Endodermal cell (in vitro differentiated cells): Measurements from ENCODE around the gene SLC25A17. TPM values are rescaled to one million over a fixed set of nuclear protein-coding genes. Genes with fewer than 3 reads are reported as not detected.
"Not testable (repeated sequence)": the region's sequence is repeated elsewhere in the genome, so short reads cannot be mapped to it uniquely, and the experiment has no call there.

Source experiments
- DNase-seq: peaks from one replicate; pipeline ENCODE4 v3.0.0-alpha.2; 2017
- H3K27ac ChIP-seq: 2 replicates; pipeline ENCODE4 v1.5.1; 2013; ENCODE audit warnings: mild to moderate bottlenecking, low read depth, low read length, moderate library complexity
- H3K27me3 ChIP-seq: 2 replicates; pipeline ENCODE4 v1.6.1; 2013; ENCODE audit warnings: mild to moderate bottlenecking, low read length, moderate library complexity; ENCODE audit not compliant: insufficient read depth, control insufficient read depth, poor library complexity, severe bottlenecking
- H3K36me3 ChIP-seq: 2 replicates; pipeline ENCODE4 v1.7.0; 2013; ENCODE audit warnings: mild to moderate bottlenecking, low read length, moderate library complexity; ENCODE audit not compliant: control insufficient read depth, insufficient read depth
- H3K4me1 ChIP-seq: one replicate; pipeline ENCODE4 v1.7.0; 2013; ENCODE audit warnings: low read length; ENCODE audit not compliant: control insufficient read depth, insufficient read depth
- H3K4me3 ChIP-seq: 2 replicates; pipeline ENCODE4 v1.5.1; 2013; ENCODE audit warnings: mild to moderate bottlenecking, low read length, moderate library complexity
- H3K9ac ChIP-seq: 2 replicates; pipeline ENCODE4 v1.6.1; 2013; ENCODE audit warnings: mild to moderate bottlenecking, low read length, moderate library complexity; ENCODE audit not compliant: poor library complexity, severe bottlenecking; ENCODE audit errors: extremely low read depth
- H3K9me3 ChIP-seq: 2 replicates; pipeline ENCODE4 v1.6.1; 2013; ENCODE audit warnings: mild to moderate bottlenecking, low read length, moderate library complexity; ENCODE audit not compliant: control insufficient read depth
- H3K27ac Mint-ChIP-seq: 2 replicates; pipeline ENCODE4 v1.8.0; 2020; ENCODE audit warnings: mixed read lengths
- H3K27me3 Mint-ChIP-seq: 2 replicates; pipeline ENCODE4 v1.8.0; 2021; ENCODE audit warnings: mild to moderate bottlenecking, mixed read lengths; ENCODE audit not compliant: insufficient read depth
- H3K36me3 Mint-ChIP-seq: 2 replicates; pipeline ENCODE4 v1.8.0; 2020; ENCODE audit warnings: low read depth, mixed read lengths
- H3K4me1 Mint-ChIP-seq: 2 replicates; pipeline ENCODE4 v1.8.0; 2020; ENCODE audit warnings: mixed read lengths
- H3K4me3 Mint-ChIP-seq: 2 replicates; pipeline ENCODE4 v1.8.0; 2020; ENCODE audit warnings: mild to moderate bottlenecking, moderate library complexity, mixed read lengths
- H3K9me3 Mint-ChIP-seq: 2 replicates; pipeline ENCODE4 v1.8.0; 2020; ENCODE audit warnings: mild to moderate bottlenecking, mixed read lengths
- WGBS, 2 experiments: methylation state at CpG; one replicate each; pipeline versions ENCODE4 v1.1.5 to v1.1.7; 2013; ENCODE audit warnings: missing lambda C conversion rate in 2 of 2, mixed read lengths in 1 of 2; ENCODE audit not compliant: insufficient coverage in 1 of 2, insufficient read length in 1 of 2; 5-methylcytosine and 5-hydroxymethylcytosine counted together
- total RNA-seq, 2 donors: library from RNA; stranded (reverse); fragmentation: NEBNext Ultra II Directional in 1 of 2; extraction: Animal tissue kit (Norgen Biotek cat#: 25700) in 1 of 2; gene quantifications; 2 replicates in 1 of 2; 3 replicates in 1 of 2; pipeline ENCODE4 v1.2.1, GENCODE V29; 2021
- TF ChIP-seq, protein P1 (sequence below): fragments of 200-600 bp; sonication (generic); conservative IDR thresholded peaks from 2 replicates; pipeline ENCODE4 v1.5.0; 2021; ENCODE audit warnings: antibody characterized with exemption, mild to moderate bottlenecking

Gene SLC25A17
- total RNA-seq, 2 donors from 2014 or later: 25.4 to 29.4 TPM

DNA sequence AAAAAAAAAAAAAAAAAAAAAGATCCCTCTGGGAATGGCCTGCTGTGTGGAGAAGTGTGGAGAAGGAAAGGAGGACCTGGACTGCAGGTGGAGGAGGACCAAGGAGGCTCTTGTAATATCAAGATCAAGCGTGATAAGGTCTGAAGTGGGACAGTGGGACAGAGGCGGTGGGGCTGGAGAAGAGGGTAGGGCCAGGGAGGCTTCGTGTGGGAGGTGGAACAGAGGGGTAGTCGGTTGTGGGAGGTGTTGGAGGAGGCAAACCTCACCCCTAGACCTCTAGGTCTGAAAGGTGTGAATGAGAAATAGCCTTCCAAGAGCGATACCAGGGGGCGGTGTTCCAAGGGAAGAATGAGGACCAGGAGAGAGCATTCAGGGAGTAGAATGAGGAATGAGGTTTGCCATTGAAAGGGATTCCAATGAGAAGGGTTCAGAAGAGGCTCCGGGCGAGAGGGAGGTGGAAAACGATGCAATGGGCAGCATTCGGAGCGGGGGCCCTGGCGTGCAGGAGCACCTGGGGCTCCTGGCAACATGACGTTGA is 95.7 kb downstream of the SLC25A17 start:
- Histone ChIP-seq H3K4me3 (no peak overlapping the region), H3K36me3 (no peaks in the 10 kb centered on the region), H3K27me3 (no peaks in the 10 kb centered on the region), H3K4me1 (no peaks in the 10 kb centered on the region), H3K9me3 (no peaks in the 10 kb centered on the region), H3K9ac (no peak overlapping the region), H3K27ac (no peak overlapping the region)
- no peaks in the 10 kb centered on the region for H3K9me3 Mint-ChIP-seq
- TF ChIP-seq, protein P1, sequence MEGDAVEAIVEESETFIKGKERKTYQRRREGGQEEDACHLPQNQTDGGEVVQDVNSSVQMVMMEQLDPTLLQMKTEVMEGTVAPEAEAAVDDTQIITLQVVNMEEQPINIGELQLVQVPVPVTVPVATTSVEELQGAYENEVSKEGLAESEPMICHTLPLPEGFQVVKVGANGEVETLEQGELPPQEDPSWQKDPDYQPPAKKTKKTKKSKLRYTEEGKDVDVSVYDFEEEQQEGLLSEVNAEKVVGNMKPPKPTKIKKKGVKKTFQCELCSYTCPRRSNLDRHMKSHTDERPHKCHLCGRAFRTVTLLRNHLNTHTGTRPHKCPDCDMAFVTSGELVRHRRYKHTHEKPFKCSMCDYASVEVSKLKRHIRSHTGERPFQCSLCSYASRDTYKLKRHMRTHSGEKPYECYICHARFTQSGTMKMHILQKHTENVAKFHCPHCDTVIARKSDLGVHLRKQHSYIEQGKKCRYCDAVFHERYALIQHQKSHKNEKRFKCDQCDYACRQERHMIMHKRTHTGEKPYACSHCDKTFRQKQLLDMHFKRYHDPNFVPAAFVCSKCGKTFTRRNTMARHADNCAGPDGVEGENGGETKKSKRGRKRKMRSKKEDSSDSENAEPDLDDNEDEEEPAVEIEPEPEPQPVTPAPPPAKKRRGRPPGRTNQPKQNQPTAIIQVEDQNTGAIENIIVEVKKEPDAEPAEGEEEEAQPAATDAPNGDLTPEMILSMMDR: peak; percentile 18
- no peak overlapping the region for H3K27ac Mint-ChIP-seq
- H3K4me3 Mint-ChIP-seq: no peak overlapping the region
- H3K4me1 Mint-ChIP-seq: peaks cover 26% of the 10 kb centered on the region
- H3K36me3 Mint-ChIP-seq: no peaks in the 10 kb centered on the region
- WGBS, 2 experiments: 88 to 97% methylated on average over 10 to 13 of the region's 13 CpGs
- no peak for DNase-seq
- H3K27me3 Mint-ChIP-seq: no peaks in the 10 kb centered on the region

DNA sequence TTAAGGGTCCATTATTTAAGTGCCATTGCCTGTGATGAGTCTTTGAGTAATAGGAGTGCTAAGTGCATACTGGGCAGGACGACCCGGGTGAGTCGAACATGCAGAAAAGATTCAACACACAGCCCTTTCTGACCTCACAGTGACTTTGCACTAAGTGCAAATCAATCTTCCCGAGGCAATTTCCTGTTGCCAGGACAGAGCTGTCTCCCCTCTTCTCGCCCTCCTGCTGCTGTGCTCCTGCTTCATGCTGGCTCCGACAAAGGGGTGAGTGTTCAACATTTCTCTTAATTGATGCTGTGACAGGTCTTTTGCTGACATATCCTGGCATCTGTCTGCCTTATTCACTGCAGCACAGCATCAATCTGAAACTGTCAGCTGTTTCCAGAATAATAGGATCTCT is 97.9 kb downstream of the SLC25A17 start:
- no peaks in the 10 kb centered on the region for H3K36me3 ChIP-seq
- H3K4me3 Mint-ChIP-seq: no peak overlapping the region
- no peaks in the 10 kb centered on the region for H3K4me1 ChIP-seq
- peak overlapping the region; percentile 96 for H3K27ac ChIP-seq
- H3K4me1 Mint-ChIP-seq: peaks cover 19% of the 10 kb centered on the region
- DNase-seq: peak; percentile 76
- no peaks in the 10 kb centered on the region for H3K9me3 ChIP-seq
- no peaks in the 10 kb centered on the region for H3K36me3 Mint-ChIP-seq
- 31 to 35% methylated on average over 3 to 6 of the region's 6 CpGs for WGBS, 2 experiments
- no peak overlapping the region for H3K4me3 ChIP-seq
- no peak overlapping the region for H3K9ac ChIP-seq
- H3K9me3 Mint-ChIP-seq: no peaks in the 10 kb centered on the region
- no peak overlapping the region for H3K27ac Mint-ChIP-seq
- H3K27me3 ChIP-seq: no peaks in the 10 kb centered on the region
- no peaks in the 10 kb centered on the region for H3K27me3 Mint-ChIP-seq
- TF ChIP-seq, protein P1: no peak

DNA sequence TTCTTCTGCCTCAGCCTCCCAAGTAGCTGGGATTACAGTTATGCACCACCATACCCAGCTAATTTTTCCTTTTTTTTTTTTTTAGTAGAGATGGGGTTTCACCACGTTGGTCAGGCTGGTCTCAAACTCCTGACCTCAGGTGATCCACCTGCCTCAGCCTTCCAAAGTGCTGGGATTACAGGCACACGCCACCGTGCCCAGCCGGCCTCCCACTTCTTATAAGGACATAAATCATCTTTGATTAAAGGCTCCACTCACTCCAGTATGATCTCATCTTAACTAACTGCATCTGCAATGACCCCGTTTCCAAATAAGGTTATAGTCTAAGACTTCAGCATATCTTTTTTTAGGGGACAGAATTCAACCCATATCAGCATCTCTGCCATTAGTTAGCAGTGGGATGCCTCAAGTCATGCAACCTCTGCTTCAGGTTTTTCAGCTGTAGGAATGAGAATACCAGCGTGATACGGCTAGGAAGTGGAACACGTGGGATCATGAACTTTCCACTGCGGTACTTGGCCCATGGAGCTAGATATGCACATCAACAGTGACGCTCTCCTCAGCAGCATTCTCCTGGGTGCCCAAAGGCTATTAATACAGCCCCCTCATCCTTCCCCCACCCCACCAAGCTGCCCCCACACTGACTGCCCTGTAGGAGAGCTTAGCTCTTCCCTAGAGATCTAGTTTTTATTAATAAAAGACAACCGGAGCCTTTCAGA is 98.4 kb downstream of the SLC25A17 start:
- TF ChIP-seq, protein P1: no peak
- Mint-ChIP-seq H3K9me3 (no peaks in the 10 kb centered on the region), H3K27me3 (no peaks in the 10 kb centered on the region), H3K4me1 (peaks cover 19% of the 10 kb centered on the region), H3K4me3 (no peak overlapping the region), H3K27ac (no peak overlapping the region), H3K36me3 (no peaks in the 10 kb centered on the region)
- Histone ChIP-seq H3K36me3 (no peaks in the 10 kb centered on the region), H3K4me3 (no peak overlapping the region), H3K9me3 (no peaks in the 10 kb centered on the region), H3K4me1 (no peaks in the 10 kb centered on the region), H3K27me3 (no peaks in the 10 kb centered on the region), H3K9ac (no peak overlapping the region), H3K27ac (peak overlapping the region; percentile 96)
- WGBS, 2 experiments: 72 to 88% methylated on average over 8 to 11 of the region's 11 CpGs
- no peak for DNase-seq

DNA sequence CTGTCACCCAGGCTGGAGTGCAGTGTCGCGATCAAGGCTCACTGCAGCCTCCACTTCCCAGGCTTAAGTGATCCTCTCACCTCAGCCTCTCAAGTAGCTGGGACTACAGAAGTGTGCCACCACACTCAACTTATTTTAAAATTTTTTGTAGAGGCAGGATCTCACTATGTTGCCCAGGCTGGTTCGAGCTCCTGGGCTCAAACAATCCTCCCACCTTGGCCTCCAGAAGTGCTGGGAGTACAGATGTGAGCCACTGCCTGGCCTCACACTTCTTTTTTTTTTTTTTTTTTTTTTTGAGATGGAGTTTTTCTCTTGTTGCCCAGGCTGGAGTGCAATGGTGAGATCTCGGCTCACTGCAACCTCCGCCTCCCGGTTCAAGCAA is 99.0 kb downstream of the SLC25A17 start:
- not testable (repeated sequence) for H3K27me3 Mint-ChIP-seq, H3K9me3 Mint-ChIP-seq, H3K4me3 ChIP-seq, H3K9ac ChIP-seq, H3K27me3 ChIP-seq, H3K9me3 ChIP-seq, H3K27ac Mint-ChIP-seq, H3K27ac ChIP-seq, H3K36me3 ChIP-seq, DNase-seq, H3K36me3 Mint-ChIP-seq, H3K4me1 ChIP-seq, H3K4me3 Mint-ChIP-seq
- 80 to 95% methylated on average over 1 to 6 of the region's 6 CpGs for WGBS, 2 experiments
- H3K4me1 Mint-ChIP-seq: peaks cover 19% of the 10 kb centered on the region
